ENCODE results near the gene PARVB. TPM values are rescaled to one million over a fixed set of nuclear protein-coding genes. Genes with fewer than 3 reads are reported as not detected.

The PARVB gene
- total and polyA plus RNA-seq, 10 of the 15 experiments (the other 5 are each of a cell fraction or from before 2014, with no cell fraction given): 5.2 to 264 (median 76.0) TPM

GRCh38 chr22:44170470-44170869 is 146.4 kb downstream of the PARVB start:
- no peaks in the 10 kb centered on the region for H3K79me2 ChIP-seq (ENCODE audit: control insufficient read depth, insufficient read depth, low read length)
- ChIA-PET CTCF (no interaction called here), RAD21 (ENCODE audit: unreplicated experiment) (no interaction called here), SMC1A (ENCODE audit: uncharacterized antibody, unreplicated experiment) (interaction anchor here (1.1 to 1.3 kb wide), 3 partner anchors 10 to 177 kb away, joined by 3 to 4 read pairs (median 3); partner anchors contain the start of gene PARVG), POLR2A (no interaction called here)
- peaks cover 18% of the 10 kb centered on the region for H3K4me1 ChIP-seq (ENCODE audit: control insufficient read depth, insufficient read depth, low read length)
- TF ChIP-seq NFIC (IDR thresholded peaks at IDR 0.05; ENCODE audit: low read depth, low read length): no peak
- TF ChIP-seq RB1 (IDR thresholded peaks at IDR 0.05; ENCODE audit: borderline replicate concordance): no peak
- no peak for TF ChIP-seq ESRRA (IDR thresholded peaks at IDR 0.05; ENCODE audit: low read length)
- TF ChIP-seq PML (IDR thresholded peaks at IDR 0.05; ENCODE audit: low read length): no peak
- no peak for TF ChIP-seq SRF (IDR thresholded peaks at IDR 0.05; ENCODE audit: low read depth in 2 of 2, low read length in 2 of 2)
- no peak for TF ChIP-seq DPF2 (IDR thresholded peaks at IDR 0.05)
- no peak for TF ChIP-seq NFYA (IDR thresholded peaks at IDR 0.05; ENCODE audit: borderline replicate concordance, low read depth, low read length)
- TF ChIP-seq HCFC1 (IDR thresholded peaks at IDR 0.05; ENCODE audit: low read length): no peak
- no peak for TF ChIP-seq SMC3 (IDR thresholded peaks at IDR 0.05; ENCODE audit: borderline replicate concordance, low read length)
- TF ChIP-seq BRCA1 (IDR thresholded peaks at IDR 0.05; ENCODE audit: low read depth, low read length): no peak
- no peak for TF ChIP-seq CREB1 (IDR thresholded peaks at IDR 0.05; ENCODE audit: low read depth)
- TF ChIP-seq ATF2 (IDR thresholded peaks at IDR 0.05; ENCODE audit: low read length): no peak
- no peak for TF ChIP-seq NR2F1 (conservative IDR thresholded peaks at IDR 0.05)
- TF ChIP-seq ZNF592 (IDR thresholded peaks at IDR 0.05): no peak
- no peak for TF ChIP-seq RELB (IDR thresholded peaks at IDR 0.05; ENCODE audit: low read depth)
- no peak for TF ChIP-seq IKZF1 (conservative IDR thresholded peaks at IDR 0.05)
- FAIRE-seq (no peak), ATAC-seq (no peak), DNase-seq (ENCODE audit: low read depth, low spot score) (no peak)
- no peak overlapping the region for H3K4me3 ChIP-seq
- in situ Hi-C loops (cut with MboI) (no loop called here), intact Hi-C loops (cut with micrococcal nuclease; ENCODE audit: unreplicated experiment) (no loop called here)
- WGBS (ENCODE audit: insufficient coverage, insufficient replicate concordance, low lambda C conversion rate, missing lambda C conversion rate): 90% methylated on average over 10 of the region's 11 CpGs
- no peaks in the 10 kb centered on the region for H3K9me3 ChIP-seq (replicated peaks; ENCODE audit: control insufficient read depth, insufficient read depth, low read length)
- peaks cover 0 to 1% of the 10 kb centered on the region in 2 experiments; a peak in 3 of 4 replicates for H3K36me3 ChIP-seq (ENCODE audit: control insufficient read depth in 2 of 2, insufficient read depth in 2 of 2, low read length in 1 of 2)
- no peaks in the 10 kb centered on the region for H4K20me1 ChIP-seq (ENCODE audit: control insufficient read depth, insufficient read depth)
- no peak overlapping the region for H2AFZ ChIP-seq (ENCODE audit: control insufficient read depth, low read depth, low read length)
- H3K9ac ChIP-seq (ENCODE audit: control insufficient read depth, insufficient read depth, low read length): no peak overlapping the region
- no peak overlapping the region for H3K4me2 ChIP-seq (ENCODE audit: control insufficient read depth, insufficient read depth)
- no peaks in the 10 kb centered on the region for H3K27me3 ChIP-seq (replicated peaks in 1 of 2; ENCODE audit: control insufficient read depth in 2 of 2, insufficient read depth in 2 of 2, low read length in 1 of 2)
- no peak overlapping the region for H3K27ac ChIP-seq (ENCODE audit: control insufficient read depth, insufficient read depth)
- no TSS peak for BruUV-seq (replicated peaks)

All from GM12878 (cell line).